HUES6 (cell line): ENCODE measurements around the gene NELFB.
"Not testable (repeated sequence)": the region's sequence is repeated elsewhere in the genome, so short reads cannot be mapped to it uniquely, and the experiment has no call there.

ENCODE experiments used
- H3K27ac ChIP-seq: 2 replicates; pipeline ENCODE4 v1.7.0; 2013; ENCODE audit warnings: low read depth, mild to moderate bottlenecking, low read length, inconsistent platforms
- H3K27me3 ChIP-seq: 2 replicates; pipeline ENCODE4 v1.6.1; 2013; ENCODE audit warnings: low read length; ENCODE audit not compliant: control insufficient read depth, insufficient read depth
- H3K36me3 ChIP-seq: 2 replicates; pipeline ENCODE4 v1.6.1; 2013; ENCODE audit warnings: low read length; ENCODE audit not compliant: control insufficient read depth, insufficient read depth
- H3K4me1 ChIP-seq: 2 replicates; pipeline ENCODE4 v1.6.1; 2013; ENCODE audit warnings: low read length; ENCODE audit not compliant: control insufficient read depth, insufficient read depth
- H3K4me3 ChIP-seq: 2 replicates; pipeline ENCODE4 v1.5.1; 2013; ENCODE audit warnings: low read depth, low read length
- H3K9ac ChIP-seq: one replicate; pipeline ENCODE4 v1.6.1; 2013; ENCODE audit warnings: mild to moderate bottlenecking, low read length
- H3K9me3 ChIP-seq: 2 replicates; pipeline ENCODE4 v1.6.1; 2013; ENCODE audit warnings: low read depth, low read length; ENCODE audit not compliant: control insufficient read depth, insufficient read depth

Gene NELFB

DNA sequence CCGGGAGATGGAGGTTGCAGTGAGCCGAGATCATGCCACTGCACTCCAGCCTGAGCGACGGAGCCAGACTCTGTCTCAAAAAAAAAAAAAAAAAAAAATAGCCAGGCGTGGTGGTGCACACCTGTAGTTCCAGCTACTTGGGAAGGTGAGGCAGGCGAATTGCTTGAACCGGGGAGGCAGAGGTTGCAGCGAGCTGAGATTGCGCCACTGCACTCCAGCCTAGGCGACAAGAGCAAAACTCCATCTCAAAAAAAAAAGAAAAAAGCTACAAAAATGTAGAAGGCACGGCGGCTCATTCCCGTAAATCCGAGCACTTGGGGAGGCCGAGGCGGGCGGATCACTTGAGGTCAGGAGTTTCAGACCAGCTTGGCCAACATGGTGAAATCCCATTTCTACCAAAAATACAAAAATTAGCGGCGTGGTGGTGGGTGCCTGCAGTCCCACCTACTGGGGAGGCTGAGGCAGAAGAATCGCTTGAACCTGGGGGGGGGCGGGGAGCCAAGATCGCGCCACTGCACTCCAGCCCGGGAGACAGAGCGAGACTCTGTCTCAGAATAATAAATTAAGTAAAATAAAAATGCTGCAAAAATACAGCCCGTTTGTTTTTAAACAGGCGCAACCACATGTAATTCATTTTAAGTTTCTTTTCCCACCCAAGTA is 15.5 kb upstream of the NELFB start:
- Histone ChIP-seq H3K36me3 (peaks cover 21% of the 10 kb centered on the region), H3K9ac (peak overlapping the region; percentile 93), H3K4me1 (peaks cover 47% of the 10 kb centered on the region), H3K4me3 (peak overlapping the region; percentile 83), H3K27ac (peak overlapping the region; percentile 89; the same call in 1 of the 2 replicates)
- not testable (repeated sequence) for H3K9me3 ChIP-seq, H3K27me3 ChIP-seq

- Histone ChIP-seq H3K4me1 (peaks cover 54% of the 10 kb centered on the region), H3K9ac (peak overlapping the region; percentile 93), H3K4me3 (peak overlapping the region; percentile 83), H3K27me3 (no peaks in the 10 kb centered on the region), H3K9me3 (no peaks in the 10 kb centered on the region), H3K36me3 (peaks cover 21% of the 10 kb centered on the region), H3K27ac (peak overlapping the region; percentile 89; the same call in 1 of the 2 replicates)
Observed at GRCh38 chr9:137240318-137240840, 14.7 kb upstream of the NELFB start.

- peak within 1 kb of the TSS; percentile 83 for H3K4me3 ChIP-seq
- H3K9ac ChIP-seq: peak within 1 kb of the TSS; percentile 93
- H3K36me3 ChIP-seq: peaks cover 21% of the 10 kb centered on the region
- peaks cover 51% of the 10 kb centered on the region for H3K4me1 ChIP-seq
- peak within 1 kb of the TSS; percentile 89; the same call in 1 of the 2 replicates for H3K27ac ChIP-seq
- no peaks in the 10 kb centered on the region for H3K9me3 ChIP-seq
- H3K27me3 ChIP-seq: no peaks in the 10 kb centered on the region
Observed at GRCh38 chr9:137240841-137241489, 14.2 kb upstream of the NELFB start, which contains the start of gene TUBB4B. Gene TUBB4B (plus strand): TSS chr9:137241287. CDS start chr9:137241361, 74 bp downstream.

GRCh38 chr9:137241490-137242268 is 13.4 kb upstream of the NELFB start:
- H3K4me1 ChIP-seq: peaks cover 46% of the 10 kb centered on the region
- H3K27ac ChIP-seq: peak overlapping the region; percentile 45; the same call in 1 of the 2 replicates
- peaks cover 21% of the 10 kb centered on the region for H3K36me3 ChIP-seq
- no peaks in the 10 kb centered on the region for H3K27me3 ChIP-seq
- H3K9me3 ChIP-seq: no peaks in the 10 kb centered on the region
- peak overlapping the region; percentile 74 for H3K9ac ChIP-seq
- H3K4me3 ChIP-seq: peak overlapping the region; percentile 72

DNA sequence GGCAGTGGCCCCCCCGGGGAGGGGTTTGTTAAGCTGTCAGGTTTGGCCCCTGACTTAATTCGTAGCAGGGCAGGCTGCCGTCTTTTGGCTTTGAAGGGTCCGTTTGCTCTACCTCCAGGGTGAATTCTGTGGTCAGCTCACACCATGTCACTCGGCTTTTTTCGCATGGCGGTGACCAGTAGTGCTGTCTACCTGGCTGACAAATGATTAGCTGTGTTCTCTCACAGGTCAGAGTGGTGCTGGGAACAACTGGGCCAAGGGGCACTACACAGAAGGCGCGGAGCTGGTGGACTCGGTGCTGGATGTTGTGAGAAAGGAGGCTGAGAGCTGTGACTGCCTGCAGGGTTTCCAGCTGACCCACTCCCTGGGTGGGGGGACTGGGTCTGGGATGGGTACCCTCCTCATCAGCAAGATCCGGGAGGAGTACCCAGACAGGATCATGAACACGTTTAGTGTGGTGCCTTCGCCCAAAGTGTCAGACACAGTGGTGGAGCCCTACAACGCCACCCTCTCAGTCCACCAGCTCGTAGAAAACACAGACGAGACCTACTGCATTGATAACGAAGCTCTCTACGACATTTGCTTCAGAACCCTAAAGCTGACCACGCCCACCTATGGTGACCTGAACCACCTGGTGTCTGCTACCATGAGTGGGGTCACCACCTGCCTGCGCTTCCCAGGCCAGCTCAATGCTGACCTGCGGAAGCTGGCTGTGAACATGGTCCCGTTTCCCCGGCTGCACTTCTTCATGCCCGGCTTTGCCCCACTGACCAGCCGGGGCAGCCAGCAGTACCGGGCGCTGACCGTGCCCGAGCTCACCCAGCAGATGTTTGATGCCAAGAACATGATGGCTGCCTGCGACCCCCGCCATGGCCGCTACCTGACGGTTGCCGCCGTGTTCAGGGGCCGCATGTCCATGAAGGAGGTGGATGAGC is 12.6 kb upstream of the NELFB start:
- Histone ChIP-seq H3K4me3 (peak overlapping the region; percentile 72), H3K36me3 (peaks cover 21% of the 10 kb centered on the region), H3K27me3 (no peaks in the 10 kb centered on the region), H3K9me3 (no peaks in the 10 kb centered on the region), H3K27ac (no peak overlapping the region), H3K9ac (peak overlapping the region; percentile 74), H3K4me1 (peaks cover 40% of the 10 kb centered on the region)

DNA sequence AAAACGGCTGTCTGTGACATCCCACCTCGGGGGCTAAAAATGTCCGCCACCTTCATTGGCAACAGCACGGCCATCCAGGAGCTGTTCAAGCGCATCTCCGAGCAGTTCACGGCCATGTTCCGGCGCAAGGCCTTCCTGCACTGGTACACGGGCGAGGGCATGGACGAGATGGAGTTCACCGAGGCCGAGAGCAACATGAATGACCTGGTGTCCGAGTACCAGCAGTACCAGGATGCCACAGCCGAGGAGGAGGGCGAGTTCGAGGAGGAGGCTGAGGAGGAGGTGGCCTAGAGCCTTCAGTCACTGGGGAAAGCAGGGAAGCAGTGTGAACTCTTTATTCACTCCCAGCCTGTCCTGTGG is 11.9 kb upstream of the NELFB start:
- Histone ChIP-seq H3K36me3 (peaks cover 21% of the 10 kb centered on the region), H3K9ac (peak overlapping the region; percentile 34), H3K4me3 (0 out of 2 replicates have a peak overlapping the region, but pooled peaks have one; percentile 6), H3K4me1 (peaks cover 36% of the 10 kb centered on the region)
- not testable (repeated sequence) for H3K9me3 ChIP-seq, H3K27me3 ChIP-seq, H3K27ac ChIP-seq

DNA sequence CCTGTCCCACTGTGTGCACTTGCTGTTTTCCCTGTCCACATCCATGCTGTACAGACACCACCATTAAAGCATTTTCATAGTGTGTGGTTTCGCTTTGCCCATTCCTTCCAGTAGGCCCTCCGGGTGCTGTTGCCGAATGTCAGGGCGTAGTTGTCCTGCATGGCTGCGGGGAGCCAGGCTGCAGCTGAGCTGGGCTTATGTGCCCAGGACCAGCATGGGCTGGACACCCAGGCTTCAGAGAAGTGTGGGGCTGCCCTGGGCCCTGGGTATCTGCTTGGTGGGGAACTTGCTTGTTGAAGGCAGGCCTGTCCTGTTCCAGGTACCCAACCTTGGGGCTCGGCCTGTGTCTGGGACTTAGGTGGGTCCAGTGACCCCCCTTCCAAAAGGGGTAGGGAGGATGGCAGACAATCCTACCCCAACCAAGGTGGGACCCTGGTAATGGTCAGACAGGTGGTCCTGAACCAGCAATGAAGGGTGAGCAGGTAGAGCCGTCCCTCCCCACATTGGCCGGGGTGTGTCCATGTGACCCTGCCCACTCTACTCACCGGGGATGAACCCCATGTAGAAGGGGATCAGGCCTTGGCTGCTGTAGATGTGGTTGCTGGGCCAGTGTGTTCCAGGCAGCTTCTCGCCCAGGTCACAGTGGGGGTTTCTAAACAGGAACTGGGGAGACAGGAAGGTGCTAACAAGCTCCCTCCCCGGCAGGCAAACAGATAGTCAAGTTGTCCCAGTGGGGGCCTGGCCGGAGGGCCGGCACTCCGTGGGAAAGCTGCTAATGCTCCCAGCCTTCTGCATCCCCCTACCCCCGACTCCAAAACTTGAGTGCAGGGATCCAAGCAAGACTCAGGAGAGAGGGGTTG is 11.3 kb upstream of the NELFB start:
- Histone ChIP-seq H3K9ac (peak overlapping the region; percentile 34), H3K9me3 (no peaks in the 10 kb centered on the region), H3K27ac (no peak overlapping the region), H3K36me3 (peaks cover 21% of the 10 kb centered on the region), H3K27me3 (no peaks in the 10 kb centered on the region), H3K4me1 (peaks cover 33% of the 10 kb centered on the region), H3K4me3 (peak overlapping the region; percentile 6; the same call in 1 of the 2 replicates)

GRCh38 chr9:137244486-137245449 is 10.4 kb upstream of the NELFB start:
- H3K27ac ChIP-seq: no peak overlapping the region
- H3K4me1 ChIP-seq: peaks cover 32% of the 10 kb centered on the region
- H3K9me3 ChIP-seq: no peaks in the 10 kb centered on the region
- H3K4me3 ChIP-seq: 0 out of 2 replicates have a peak overlapping the region, but pooled peaks have one; percentile 5
- H3K36me3 ChIP-seq: peaks cover 21% of the 10 kb centered on the region
- peak overlapping the region; percentile 13 for H3K9ac ChIP-seq
- H3K27me3 ChIP-seq: no peaks in the 10 kb centered on the region
